ENCODE data around the gene TNFRSF9. TPM values are rescaled to one million over a fixed set of nuclear protein-coding genes. Genes with fewer than 3 reads are reported as not detected.
A peak's percentile ranks its signal among the peaks of the same experiment; 100 is the strongest.

Gene TNFRSF9
- total RNA-seq, 1 donor from 2014 or later, result 0.28 TPM

GRCh38 chr1:7873801-7874795 lies 66.5 kb downstream of the TNFRSF9 start:
- Mint-ChIP-seq H3K4me1 (no peaks in the 10 kb centered on the region), H3K27ac (ENCODE audit: unreplicated experiment) (no peak overlapping the region), H3K9me3 (peaks cover 9% of the 10 kb centered on the region), H3K27me3 (ENCODE audit: low read depth) (no peaks in the 10 kb centered on the region), H3K4me3 (no peak overlapping the region), H3K36me3 (ENCODE audit: low read depth) (peaks cover 2% of the 10 kb centered on the region)
- no peak for DNase-seq (ENCODE audit: low read depth, low spot score)
- TF ChIP-seq, protein P1, sequence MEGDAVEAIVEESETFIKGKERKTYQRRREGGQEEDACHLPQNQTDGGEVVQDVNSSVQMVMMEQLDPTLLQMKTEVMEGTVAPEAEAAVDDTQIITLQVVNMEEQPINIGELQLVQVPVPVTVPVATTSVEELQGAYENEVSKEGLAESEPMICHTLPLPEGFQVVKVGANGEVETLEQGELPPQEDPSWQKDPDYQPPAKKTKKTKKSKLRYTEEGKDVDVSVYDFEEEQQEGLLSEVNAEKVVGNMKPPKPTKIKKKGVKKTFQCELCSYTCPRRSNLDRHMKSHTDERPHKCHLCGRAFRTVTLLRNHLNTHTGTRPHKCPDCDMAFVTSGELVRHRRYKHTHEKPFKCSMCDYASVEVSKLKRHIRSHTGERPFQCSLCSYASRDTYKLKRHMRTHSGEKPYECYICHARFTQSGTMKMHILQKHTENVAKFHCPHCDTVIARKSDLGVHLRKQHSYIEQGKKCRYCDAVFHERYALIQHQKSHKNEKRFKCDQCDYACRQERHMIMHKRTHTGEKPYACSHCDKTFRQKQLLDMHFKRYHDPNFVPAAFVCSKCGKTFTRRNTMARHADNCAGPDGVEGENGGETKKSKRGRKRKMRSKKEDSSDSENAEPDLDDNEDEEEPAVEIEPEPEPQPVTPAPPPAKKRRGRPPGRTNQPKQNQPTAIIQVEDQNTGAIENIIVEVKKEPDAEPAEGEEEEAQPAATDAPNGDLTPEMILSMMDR (conservative IDR thresholded peaks at IDR 0.05), result no peak

GRCh38 chr1:7871136-7871535 lies 69.5 kb downstream of the TNFRSF9 start:
- TF ChIP-seq, protein P1 (conservative IDR thresholded peaks at IDR 0.05), result no peak
- no peak overlapping the region for H3K4me3 Mint-ChIP-seq
- no peaks in the 10 kb centered on the region for H3K4me1 Mint-ChIP-seq
- H3K36me3 Mint-ChIP-seq (ENCODE audit: low read depth), result no peaks in the 10 kb centered on the region
- no peaks in the 10 kb centered on the region for H3K27me3 Mint-ChIP-seq (ENCODE audit: low read depth)
- H3K9me3 Mint-ChIP-seq, result no peaks in the 10 kb centered on the region
- no peak for DNase-seq (ENCODE audit: low read depth, low spot score)
- no peak overlapping the region for H3K27ac Mint-ChIP-seq (ENCODE audit: unreplicated experiment)

GRCh38 chr1:7869136-7869920 lies 71.3 kb downstream of the TNFRSF9 start:
- H3K27ac Mint-ChIP-seq (ENCODE audit: unreplicated experiment), result no peak overlapping the region

DNA sequence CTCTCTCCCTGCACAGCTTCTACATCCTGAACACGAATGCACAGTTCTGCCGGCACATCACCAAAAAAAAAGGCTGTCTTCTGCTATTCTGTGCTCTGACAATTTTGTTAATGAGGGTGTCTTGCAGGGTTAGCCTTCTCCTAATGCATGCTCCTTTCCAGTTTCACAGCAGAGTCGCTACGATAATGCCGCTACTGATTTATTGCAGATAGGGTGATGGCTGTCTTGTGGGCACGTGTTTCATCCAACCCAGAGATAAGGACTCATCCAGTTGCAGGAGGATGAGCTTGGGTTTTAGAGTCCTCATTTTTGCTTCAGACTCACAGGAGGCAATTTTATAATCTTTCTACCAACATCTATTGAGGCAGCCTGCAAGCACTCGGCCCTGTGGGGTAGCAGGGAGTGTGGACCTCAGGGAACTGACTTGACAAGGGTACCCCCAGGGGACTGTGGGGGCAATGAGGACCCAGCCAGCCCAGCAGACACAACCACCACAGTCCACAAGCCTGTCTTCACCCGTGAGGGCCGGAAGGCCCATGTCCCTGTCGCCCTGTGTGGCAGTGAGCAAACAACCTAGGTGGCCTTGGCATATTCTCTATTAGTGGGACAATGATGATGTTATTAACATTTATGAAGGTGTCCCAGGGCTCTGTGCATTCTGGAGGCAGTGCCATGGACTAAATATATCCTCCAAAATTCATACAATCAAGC lies 72.4 kb downstream of the TNFRSF9 start:
- Mint-ChIP-seq H3K36me3 (ENCODE audit: low read depth) (no peaks in the 10 kb centered on the region), H3K4me3 (no peak overlapping the region), H3K27ac (ENCODE audit: unreplicated experiment) (peak overlapping the region; percentile 27), H3K4me1 (peaks cover 7% of the 10 kb centered on the region), H3K27me3 (ENCODE audit: low read depth) (no peaks in the 10 kb centered on the region), H3K9me3 (no peaks in the 10 kb centered on the region)
- TF ChIP-seq, protein P1 (conservative IDR thresholded peaks at IDR 0.05), result no peak
- no peak for DNase-seq (ENCODE audit: low read depth, low spot score)

More at GRCh38 chr1:7869136-7869920, 71.3 kb downstream of the TNFRSF9 start:
- TF ChIP-seq, protein P1 (conservative IDR thresholded peaks at IDR 0.05), result no peak
- DNase-seq (ENCODE audit: low read depth, low spot score), result no peak
- no peaks in the 10 kb centered on the region for H3K36me3 Mint-ChIP-seq (ENCODE audit: low read depth)
- H3K27me3 Mint-ChIP-seq (ENCODE audit: low read depth), result no peaks in the 10 kb centered on the region
- no peak overlapping the region for H3K4me3 Mint-ChIP-seq
- H3K9me3 Mint-ChIP-seq, result no peaks in the 10 kb centered on the region
- peaks cover 4% of the 10 kb centered on the region for H3K4me1 Mint-ChIP-seq

- H3K4me1 Mint-ChIP-seq, result peaks cover 7% of the 10 kb centered on the region
- no peak overlapping the region for H3K27ac Mint-ChIP-seq (ENCODE audit: unreplicated experiment)
- TF ChIP-seq, protein P1 (conservative IDR thresholded peaks at IDR 0.05), result no peak
- DNase-seq (ENCODE audit: low read depth, low spot score), result no peak
- no peaks in the 10 kb centered on the region for H3K9me3 Mint-ChIP-seq
- H3K27me3 Mint-ChIP-seq (ENCODE audit: low read depth), result no peaks in the 10 kb centered on the region
- H3K36me3 Mint-ChIP-seq (ENCODE audit: low read depth), result no peaks in the 10 kb centered on the region
- H3K4me3 Mint-ChIP-seq, result no peak overlapping the region
These were observed 74.7 kb downstream of the TNFRSF9 start for GRCh38 chr1:7865978-7866377.

All from neural crest cell (in vitro differentiated cells).